Tibial nerve (tissue), 4 donors: ENCODE results near the gene RTCB. TPM values are rescaled to one million over a fixed set of nuclear protein-coding genes. Genes with fewer than 3 reads are reported as not detected.

Source experiments
- DNase-seq, 2 donors: peaks; one replicate each; pipeline ENCODE4 v3.0.0-alpha.2; 2019; ENCODE audit warnings: low spot score in 2 of 2
- H3K27ac ChIP-seq, 4 donors: fragments of 200-600 bp; sonication (generic) in 3 of 4; one replicate each; pipeline ENCODE4 v1.5.1; 2017 to 2019; ENCODE audit warnings: mild to moderate bottlenecking in 1 of 4
- H3K27me3 ChIP-seq, 2 donors: fragments of 200-600 bp; sonication (generic) in 1 of 2; one replicate each; pipeline versions ENCODE4 v1.5.1 to v1.6.0; 2017 to 2019
- H3K36me3 ChIP-seq, 3 donors: fragments of 200-600 bp; sonication (generic); one replicate each; pipeline ENCODE4 v1.5.1; 2018 to 2019
- H3K4me1 ChIP-seq, 4 donors: fragments of 200-600 bp; sonication (generic) in 3 of 4; one replicate each; pipeline ENCODE4 v1.5.1; 2017 to 2019
- H3K4me3 ChIP-seq, 4 donors: fragments of 200-600 bp; sonication (generic) in 3 of 4; one replicate each; pipeline ENCODE4 v1.5.1; 2017 to 2019; ENCODE audit warnings: mild to moderate bottlenecking in 1 of 4, moderate library complexity in 1 of 4
- H3K9me3 ChIP-seq, 4 donors: fragments of 200-600 bp; sonication (generic) in 3 of 4; one replicate each; pipeline ENCODE4 v1.5.1; 2017 to 2019
- EP300 ChIP-seq, 2 donors: sonication (generic); formaldehyde crosslinking; IDR thresholded peaks; one replicate each; pipeline ENCODE4 v1.6.1; 2017; ENCODE audit warnings: antibody characterized with exemption in 2 of 2, mild to moderate bottlenecking in 1 of 2
- POLR2A ChIP-seq, 2 donors: fragments of 450-650 bp; IDR thresholded peaks; one replicate each; pipeline ENCODE4 v1.6.1; 2017; ENCODE audit warnings: antibody characterized with exemption in 2 of 2, mild to moderate bottlenecking in 2 of 2, moderate library complexity in 2 of 2
- WGBS, 2 donors: methylation state at CpG; one replicate each; pipeline ENCODE4 v1.1.5; 2018; 5-methylcytosine and 5-hydroxymethylcytosine counted together
- total RNA-seq, 4 donors: library from RNA; depleted of rRNA; stranded (reverse); fragments of >200 nt; gene quantifications; one replicate each; pipeline ENCODE4 v1.1.0, GENCODE V29; 2016
- TF ChIP-seq, protein P1 (sequence below), 5 experiments: fragments of 200-600 bp in 3 of 5; fragments of 450-650 bp in 2 of 5; sonication (generic) in 3 of 5; IDR thresholded peaks; one replicate each; pipeline ENCODE4 v1.5.1; 2016 to 2019; ENCODE audit warnings: antibody characterized with exemption in 5 of 5, mild to moderate bottlenecking in 3 of 5, moderate library complexity in 2 of 5

Gene RTCB
- total RNA-seq, 4 donors from 2014 or later = 43.2 to 72.5 (median 49.2) TPM

- DNase-seq = no peak
- 67 to 75% methylated on average over 4 of the region's 4 CpGs for WGBS, 2 donors
- H3K4me1 ChIP-seq = peaks cover 0 to 2% (median 0%) of the 10 kb centered on the region in 4 donors
- peaks cover 0 to 4% of the 10 kb centered on the region in 2 donors for H3K27me3 ChIP-seq
- no peak overlapping the region for H3K27ac ChIP-seq
- no peak for TF ChIP-seq POLR2A (IDR thresholded peaks at IDR 0.05)
- no peak for TF ChIP-seq EP300 (IDR thresholded peaks at IDR 0.05)
- TF ChIP-seq, protein P1, sequence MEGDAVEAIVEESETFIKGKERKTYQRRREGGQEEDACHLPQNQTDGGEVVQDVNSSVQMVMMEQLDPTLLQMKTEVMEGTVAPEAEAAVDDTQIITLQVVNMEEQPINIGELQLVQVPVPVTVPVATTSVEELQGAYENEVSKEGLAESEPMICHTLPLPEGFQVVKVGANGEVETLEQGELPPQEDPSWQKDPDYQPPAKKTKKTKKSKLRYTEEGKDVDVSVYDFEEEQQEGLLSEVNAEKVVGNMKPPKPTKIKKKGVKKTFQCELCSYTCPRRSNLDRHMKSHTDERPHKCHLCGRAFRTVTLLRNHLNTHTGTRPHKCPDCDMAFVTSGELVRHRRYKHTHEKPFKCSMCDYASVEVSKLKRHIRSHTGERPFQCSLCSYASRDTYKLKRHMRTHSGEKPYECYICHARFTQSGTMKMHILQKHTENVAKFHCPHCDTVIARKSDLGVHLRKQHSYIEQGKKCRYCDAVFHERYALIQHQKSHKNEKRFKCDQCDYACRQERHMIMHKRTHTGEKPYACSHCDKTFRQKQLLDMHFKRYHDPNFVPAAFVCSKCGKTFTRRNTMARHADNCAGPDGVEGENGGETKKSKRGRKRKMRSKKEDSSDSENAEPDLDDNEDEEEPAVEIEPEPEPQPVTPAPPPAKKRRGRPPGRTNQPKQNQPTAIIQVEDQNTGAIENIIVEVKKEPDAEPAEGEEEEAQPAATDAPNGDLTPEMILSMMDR (IDR thresholded peaks at IDR 0.05) = no peak
- no peak overlapping the region for H3K4me3 ChIP-seq
- no peaks in the 10 kb centered on the region for H3K9me3 ChIP-seq
- no peaks in the 10 kb centered on the region for H3K36me3 ChIP-seq
Measured at GRCh38 chr22:32417906-32418305, 5.9 kb upstream of the RTCB start.

DNA sequence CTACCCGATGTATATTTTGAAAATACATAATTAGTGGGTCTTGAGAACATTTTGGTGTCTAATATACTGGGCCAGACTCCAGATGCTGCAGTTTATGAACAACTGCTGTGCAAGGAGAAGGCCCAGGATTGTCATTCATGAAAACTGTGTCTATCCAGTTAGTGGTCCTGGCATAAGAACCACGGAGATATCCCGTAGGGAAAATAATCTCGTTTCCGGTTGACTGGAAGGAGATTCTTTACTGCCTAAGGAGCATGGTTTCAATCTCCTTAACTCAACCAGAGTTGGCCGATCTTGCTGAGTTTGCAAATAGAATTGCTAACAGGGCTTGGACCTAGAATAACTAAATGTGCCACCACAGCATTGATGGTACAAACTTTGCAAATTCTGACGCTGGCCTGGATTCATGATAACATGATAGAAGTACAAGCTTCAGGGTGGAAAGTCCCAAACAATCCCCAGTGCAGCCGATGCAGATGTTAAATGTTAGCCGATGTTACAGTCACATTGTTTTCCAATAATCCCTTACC is 4.6 kb upstream of the RTCB start:
- H3K9me3 ChIP-seq = no peaks in the 10 kb centered on the region
- H3K27me3 ChIP-seq = no peaks in the 10 kb centered on the region
- no peaks in the 10 kb centered on the region for H3K36me3 ChIP-seq
- H3K27ac ChIP-seq = no peak overlapping the region
- peaks cover 0 to 10% (median 0%) of the 10 kb centered on the region in 4 donors for H3K4me1 ChIP-seq
- TF ChIP-seq, protein P1 (IDR thresholded peaks at IDR 0.05) = no peak
- TF ChIP-seq EP300 (IDR thresholded peaks at IDR 0.05) = no peak
- no peak for TF ChIP-seq POLR2A (IDR thresholded peaks at IDR 0.05)
- H3K4me3 ChIP-seq = no peak overlapping the region
- DNase-seq = no peak
- 79 to 80% methylated on average over 9 of the region's 9 CpGs for WGBS, 2 donors

GRCh38 chr22:32414191-32414590 is 2.1 kb upstream of the RTCB start:
- no peak for TF ChIP-seq POLR2A (IDR thresholded peaks at IDR 0.05)
- TF ChIP-seq, protein P1 (IDR thresholded peaks at IDR 0.05) = no peak
- Histone ChIP-seq H3K36me3 (peaks cover 0 to 10% (median 0%) of the 10 kb centered on the region in 3 donors), H3K27me3 (no peaks in the 10 kb centered on the region), H3K4me1 (peaks cover 0 to 32% (median 14%) of the 10 kb centered on the region in 4 donors), H3K9me3 (no peaks in the 10 kb centered on the region), H3K4me3 (no peak overlapping the region), H3K27ac (no peak overlapping the region)
- 70 to 72% methylated on average over 7 of the region's 7 CpGs for WGBS, 2 donors
- no peak for DNase-seq

- Histone ChIP-seq H3K27ac (no peak overlapping the region), H3K27me3 (no peaks in the 10 kb centered on the region), H3K36me3 (peaks cover 0 to 10% (median 0%) of the 10 kb centered on the region in 3 donors), H3K4me1 (peaks cover 0 to 37% (median 14%) of the 10 kb centered on the region in 4 donors), H3K4me3 (no peak overlapping the region), H3K9me3 (no peaks in the 10 kb centered on the region)
- 85% methylated on average over 2 of the region's 2 CpGs for WGBS, 2 donors
- DNase-seq = no peak
- no peak for TF ChIP-seq POLR2A (IDR thresholded peaks at IDR 0.05)
- TF ChIP-seq, protein P1 (IDR thresholded peaks at IDR 0.05) = no peak
- no peak for TF ChIP-seq EP300 (IDR thresholded peaks at IDR 0.05)
Measured at GRCh38 chr22:32413719-32414118, 1.7 kb upstream of the RTCB start.

DNA sequence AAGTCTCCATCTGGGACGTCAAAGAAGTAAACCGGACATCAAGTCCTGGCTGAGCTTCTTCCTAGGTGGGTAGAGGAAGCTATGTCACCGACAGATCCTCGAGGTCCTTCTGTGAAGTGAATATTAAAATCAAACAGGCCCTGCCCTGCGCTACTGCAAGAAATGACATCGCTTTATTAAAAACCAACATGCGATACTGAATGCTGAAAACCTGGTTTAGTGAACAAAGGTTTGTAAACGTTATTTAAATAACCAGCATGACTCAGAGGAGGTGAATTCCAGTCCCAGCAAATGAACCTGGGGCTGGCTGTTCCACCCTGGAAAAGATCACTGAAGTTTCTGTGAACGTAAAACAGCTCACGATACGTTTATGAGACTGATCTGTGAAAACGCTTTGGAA is 645 bp downstream of the RTCB start:
- no peak for DNase-seq
- peaks cover 0 to 40% (median 16%) of the 10 kb centered on the region in 4 donors for H3K4me1 ChIP-seq
- H3K27me3 ChIP-seq = no peaks in the 10 kb centered on the region
- peak overlapping the region; percentile 64 to 84 (median 82) for H3K4me3 ChIP-seq
- peaks cover 0 to 29% (median 15%) of the 10 kb centered on the region in 3 donors for H3K36me3 ChIP-seq
- no peaks in the 10 kb centered on the region for H3K9me3 ChIP-seq
- H3K27ac ChIP-seq = peak overlapping the region in 3 of 4 donors; percentile 66 to 82 (median 80)
- WGBS, 2 donors = 0 to 4% methylated on average over 12 of the region's 12 CpGs
- TF ChIP-seq, protein P1 (IDR thresholded peaks at IDR 0.05) = no peak
- TF ChIP-seq EP300 (IDR thresholded peaks at IDR 0.05) = no peak
- no peak for TF ChIP-seq POLR2A (IDR thresholded peaks at IDR 0.05)
